Cardiac fibroblast (primary cell): Measurements from ENCODE around the gene KYNU.

Experiments
- DNase-seq, 2 donors: peaks; one replicate each; pipeline versions ENCODE4 v3.0.0 to v3.0.0-alpha.2; 2010; ENCODE audit warnings: low read depth in 2 of 2
- H3K4me3 ChIP-seq, 2 donors: replicated peaks in 1 of 2; 1 replicate in 1 of 2; 2 replicates in 1 of 2; pipeline ENCODE4 v1.5.1; 2011; ENCODE audit warnings: low read depth in 2 of 2, low read length in 2 of 2, mild to moderate bottlenecking in 2 of 2, moderate library complexity in 1 of 2
- TF ChIP-seq, protein P1 (sequence below): IDR thresholded peaks from one replicate; pipeline ENCODE4 v1.5.1; 2011; ENCODE audit warnings: low read depth, mild to moderate bottlenecking, low read length, inconsistent platforms

KYNU gene

GRCh38 chr2:142869461-142870106, 7.9 kb upstream of the KYNU start:
- H3K4me3 ChIP-seq, result no peak overlapping the region
- TF ChIP-seq, protein P1, sequence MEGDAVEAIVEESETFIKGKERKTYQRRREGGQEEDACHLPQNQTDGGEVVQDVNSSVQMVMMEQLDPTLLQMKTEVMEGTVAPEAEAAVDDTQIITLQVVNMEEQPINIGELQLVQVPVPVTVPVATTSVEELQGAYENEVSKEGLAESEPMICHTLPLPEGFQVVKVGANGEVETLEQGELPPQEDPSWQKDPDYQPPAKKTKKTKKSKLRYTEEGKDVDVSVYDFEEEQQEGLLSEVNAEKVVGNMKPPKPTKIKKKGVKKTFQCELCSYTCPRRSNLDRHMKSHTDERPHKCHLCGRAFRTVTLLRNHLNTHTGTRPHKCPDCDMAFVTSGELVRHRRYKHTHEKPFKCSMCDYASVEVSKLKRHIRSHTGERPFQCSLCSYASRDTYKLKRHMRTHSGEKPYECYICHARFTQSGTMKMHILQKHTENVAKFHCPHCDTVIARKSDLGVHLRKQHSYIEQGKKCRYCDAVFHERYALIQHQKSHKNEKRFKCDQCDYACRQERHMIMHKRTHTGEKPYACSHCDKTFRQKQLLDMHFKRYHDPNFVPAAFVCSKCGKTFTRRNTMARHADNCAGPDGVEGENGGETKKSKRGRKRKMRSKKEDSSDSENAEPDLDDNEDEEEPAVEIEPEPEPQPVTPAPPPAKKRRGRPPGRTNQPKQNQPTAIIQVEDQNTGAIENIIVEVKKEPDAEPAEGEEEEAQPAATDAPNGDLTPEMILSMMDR, result no peak
- DNase-seq, result no peak

GRCh38 chr2:142870526-142870925, 6.9 kb upstream of the KYNU start:
- peak in 1 of 2 donors; percentile 61 for DNase-seq
- TF ChIP-seq, protein P1, result no peak
- H3K4me3 ChIP-seq, result no peak overlapping the region

GRCh38 chr2:142871396-142871795, 6.1 kb upstream of the KYNU start:
- no peak overlapping the region for H3K4me3 ChIP-seq
- DNase-seq, result no peak
- TF ChIP-seq, protein P1, result no peak

- H3K4me3 ChIP-seq, result no peak overlapping the region
- peak; percentile 83 to 98 for DNase-seq
- TF ChIP-seq, protein P1, result no peak
These were observed 4.4 kb upstream of the KYNU start for GRCh38 chr2:142872882-142873724.

DNA sequence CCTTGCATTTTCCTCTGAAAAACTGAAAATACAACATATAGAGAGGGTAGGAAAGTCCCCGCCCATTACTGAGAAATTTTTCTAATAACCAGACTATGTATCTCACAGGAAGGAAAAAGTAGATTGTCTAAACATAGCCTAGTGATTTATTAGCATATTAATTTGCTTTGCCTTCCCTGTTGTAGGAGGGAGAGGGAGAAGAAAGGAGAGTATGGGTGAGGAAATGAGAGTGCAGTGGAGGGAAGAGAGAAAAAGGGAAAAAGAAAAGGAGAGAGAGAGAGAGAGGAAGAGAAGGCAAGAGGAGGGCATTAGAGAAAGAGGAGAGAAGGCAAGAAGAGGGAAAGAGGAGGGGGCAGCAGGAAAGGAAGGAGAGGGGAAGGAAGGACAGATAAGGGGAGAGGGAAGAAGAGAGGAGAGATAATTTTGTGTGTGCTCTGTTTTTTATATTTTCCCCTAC, 3.6 kb upstream of the KYNU start:
- DNase-seq, result no peak
- H3K4me3 ChIP-seq, result no peak overlapping the region
- TF ChIP-seq, protein P1, result no peak

- no peak overlapping the region for H3K4me3 ChIP-seq
- peak; percentile 93 to 98 for DNase-seq
- TF ChIP-seq, protein P1, result no peak
These were observed 3.1 kb upstream of the KYNU start for GRCh38 chr2:142874293-142874814.
